HFFc6 (cell line): ENCODE data around the gene ZNF200. TPM values are rescaled to one million over a fixed set of nuclear protein-coding genes. Genes with fewer than 3 reads are reported as not detected.
"Not testable (repeated sequence)": the region's sequence is repeated elsewhere in the genome, so short reads cannot be mapped to it uniquely, and the experiment has no call there.

ENCODE experiments used
- DNase-seq: peaks from one replicate; pipeline ENCODE4 v3.0.0-alpha.2; 2018
- H3K27ac Mint-ChIP-seq: 2 replicates; pipeline ENCODE4 v1.8.0; 2020; ENCODE audit warnings: mild to moderate bottlenecking, mixed read lengths
- H3K27me3 Mint-ChIP-seq: 2 replicates; pipeline ENCODE4 v1.8.0; 2021; ENCODE audit warnings: mild to moderate bottlenecking, moderate library complexity, mixed read lengths; ENCODE audit not compliant: insufficient read depth
- H3K36me3 Mint-ChIP-seq: 2 replicates; pipeline ENCODE4 v1.8.0; 2021; ENCODE audit warnings: low read depth, mixed read lengths
- H3K4me1 Mint-ChIP-seq: 2 replicates; pipeline ENCODE4 v1.8.0; 2020; ENCODE audit warnings: low read depth, mixed read lengths
- H3K4me3 Mint-ChIP-seq: 2 replicates; pipeline ENCODE4 v1.8.0; 2020; ENCODE audit warnings: mild to moderate bottlenecking, moderate library complexity, mixed read lengths
- H3K9me3 Mint-ChIP-seq: 2 replicates; pipeline ENCODE4 v1.8.0; 2020; ENCODE audit warnings: mild to moderate bottlenecking, mixed read lengths
- CTCF ChIP-seq: fragments of 200-600 bp; sonication (generic); IDR thresholded peaks from 2 replicates; pipeline ENCODE4 v1.5.0; 2021; ENCODE audit warnings: antibody characterized with exemption, mild to moderate bottlenecking
- total RNA-seq, 6 experiments: library from RNA; stranded (reverse); fragmentation: NEBNext Ultra II Directional; extraction: Animal tissue kit (Norgen Biotek cat#: 25700); gene quantifications; 2 replicates in 1 of 6; 3 replicates in 5 of 6; pipeline ENCODE4 v1.2.3, GENCODE V29; 2021

The ZNF200 gene
- total RNA-seq, 6 experiments from 2014 or later, result 5.1 to 6.3 (median 5.7) TPM

- TF ChIP-seq CTCF, result no peak
Observed at GRCh38 chr16:3215601-3216262, 19.2 kb downstream of the ZNF200 start.

GRCh38 chr16:3214904-3215600, 19.9 kb downstream of the ZNF200 start:
- no peak for DNase-seq
- TF ChIP-seq CTCF, result no peak
- Mint-ChIP-seq H3K27ac (no peak overlapping the region), H3K4me3 (no peak overlapping the region), H3K9me3 (peaks cover 8% of the 10 kb centered on the region), H3K36me3 (no peaks in the 10 kb centered on the region), H3K27me3 (peaks cover 31% of the 10 kb centered on the region), H3K4me1 (peaks cover 7% of the 10 kb centered on the region; the same call in 1 of the 2 replicates)

More at GRCh38 chr16:3215601-3216262, 19.2 kb downstream of the ZNF200 start:
- H3K9me3 Mint-ChIP-seq, result peaks cover 8% of the 10 kb centered on the region
- H3K36me3 Mint-ChIP-seq, result no peaks in the 10 kb centered on the region
- no peak overlapping the region for H3K4me3 Mint-ChIP-seq
- H3K27me3 Mint-ChIP-seq, result peaks cover 31% of the 10 kb centered on the region
- H3K4me1 Mint-ChIP-seq, result peaks cover 7% of the 10 kb centered on the region; the same call in 1 of the 2 replicates
- no peak overlapping the region for H3K27ac Mint-ChIP-seq
- no peak for DNase-seq

- Mint-ChIP-seq H3K36me3 (no peaks in the 10 kb centered on the region), H3K4me1 (peaks cover 7% of the 10 kb centered on the region; the same call in 1 of the 2 replicates), H3K27me3 (peaks cover 25% of the 10 kb centered on the region), H3K4me3 (no peak overlapping the region), H3K27ac (no peak overlapping the region), H3K9me3 (peaks cover 12% of the 10 kb centered on the region)
- DNase-seq, result no peak
- no peak for TF ChIP-seq CTCF
Observed at GRCh38 chr16:3212567-3212966, 22.4 kb downstream of the ZNF200 start.

- Mint-ChIP-seq H3K4me3 (no peak overlapping the region), H3K36me3 (no peaks in the 10 kb centered on the region), H3K9me3 (peaks cover 18% of the 10 kb centered on the region), H3K4me1 (peaks cover 7% of the 10 kb centered on the region; the same call in 1 of the 2 replicates), H3K27me3 (peaks cover 21% of the 10 kb centered on the region), H3K27ac (no peak overlapping the region)
- no peak for DNase-seq
- no peak for TF ChIP-seq CTCF
Observed at GRCh38 chr16:3212006-3212405, 23.0 kb downstream of the ZNF200 start.

- H3K27ac Mint-ChIP-seq, result no peak overlapping the region
- no peak for DNase-seq
- peaks cover 40% of the 10 kb centered on the region for H3K9me3 Mint-ChIP-seq
- peaks cover 18% of the 10 kb centered on the region for H3K27me3 Mint-ChIP-seq
- no peaks in the 10 kb centered on the region for H3K4me1 Mint-ChIP-seq
- no peak overlapping the region for H3K4me3 Mint-ChIP-seq
- TF ChIP-seq CTCF, result no peak
- H3K36me3 Mint-ChIP-seq, result peaks cover 16% of the 10 kb centered on the region
Observed at GRCh38 chr16:3207086-3207953, 27.6 kb downstream of the ZNF200 start.

- peaks cover 16% of the 10 kb centered on the region for H3K36me3 Mint-ChIP-seq
- peaks cover 18% of the 10 kb centered on the region for H3K27me3 Mint-ChIP-seq
- not testable (repeated sequence) for H3K27ac Mint-ChIP-seq, DNase-seq, H3K4me1 Mint-ChIP-seq, H3K4me3 Mint-ChIP-seq
- H3K9me3 Mint-ChIP-seq, result peaks cover 40% of the 10 kb centered on the region
Observed at GRCh38 chr16:3205939-3206338, 29.0 kb downstream of the ZNF200 start.
